ENCODE results near the gene TMCC1. TPM values are rescaled to one million over a fixed set of nuclear protein-coding genes. Genes with fewer than 3 reads are reported as not detected.

TMCC1 gene
- total and polyA plus RNA-seq, 11 donors, result 9.6 to 38.3 (median 22.6) TPM

GRCh38 chr3:129734449-129734848 is 159.1 kb downstream of the TMCC1 start:
- Histone ChIP-seq H3K9me3 (no peaks in the 10 kb centered on the region), H3K27ac (no peak overlapping the region), H3K36me3 (no peaks in the 10 kb centered on the region), H3K27me3 (no peaks in the 10 kb centered on the region), H3K4me3 (no peak overlapping the region), H3K4me1 (peaks cover 0 to 4% (median 0%) of the 10 kb centered on the region in 12 donors)
- DNase-seq (no peak), ATAC-seq (no peak)
- TF ChIP-seq CTCF (IDR thresholded peaks at IDR 0.05), result no peak
- intact Hi-C loops (cut with DNase I), result no loop called here
- 95 to 98% (median 96%) methylated on average over 2 of the region's 2 CpGs for WGBS, 4 donors

GRCh38 chr3:129732200-129732876 is 161.2 kb downstream of the TMCC1 start:
- Histone ChIP-seq H3K27ac (no peak overlapping the region), H3K27me3 (no peaks in the 10 kb centered on the region), H3K4me1 (peaks cover 0 to 4% (median 0%) of the 10 kb centered on the region in 12 donors), H3K9me3 (no peaks in the 10 kb centered on the region), H3K36me3 (no peaks in the 10 kb centered on the region), H3K4me3 (no peak overlapping the region)
- 88 to 100% (median 94%) methylated on average over 1 of the region's 1 CpG for WGBS, 4 donors
- intact Hi-C loops (cut with DNase I), result no loop called here
- no peak for TF ChIP-seq POLR2A (IDR thresholded peaks at IDR 0.05)
- TF ChIP-seq CTCF (IDR thresholded peaks at IDR 0.05), result no peak
- DNase-seq (no peak), ATAC-seq (no peak)

GRCh38 chr3:129727707-129728106 is 165.8 kb downstream of the TMCC1 start:
- TF ChIP-seq POLR2A (IDR thresholded peaks at IDR 0.05) (no peak), CTCF (IDR thresholded peaks at IDR 0.05) (no peak)
- no peaks in the 10 kb centered on the region for H3K36me3 ChIP-seq
- no peak overlapping the region for H3K4me3 ChIP-seq
- H3K27ac ChIP-seq, result no peak overlapping the region
- DNase-seq, result no peak
- WGBS, 4 donors, result 54 to 84% (median 72%) methylated on average over 2 of the region's 2 CpGs
- peaks cover 0 to 20% (median 12%) of the 10 kb centered on the region in 12 donors for H3K4me1 ChIP-seq
- ATAC-seq, result no peak
- H3K9me3 ChIP-seq, result no peaks in the 10 kb centered on the region
- intact Hi-C loops (cut with DNase I), result no loop called here
- H3K27me3 ChIP-seq, result no peaks in the 10 kb centered on the region

- TF ChIP-seq POLR2A (IDR thresholded peaks at IDR 0.05) (no peak), CTCF (IDR thresholded peaks at IDR 0.05) (no peak)
- ATAC-seq (peak; percentile 90 to 94 (median 92)), DNase-seq (peak in 4 of 5 donors; percentile 24 to 66 (median 56))
- intact Hi-C loops (cut with DNase I), result no loop called here
- Histone ChIP-seq H3K27me3 (no peaks in the 10 kb centered on the region), H3K27ac (peak overlapping the region; percentile 9 to 64 (median 51)), H3K4me3 (peak overlapping the region in 8 of 12 donors; percentile 17 to 29 (median 26)), H3K4me1 (peaks cover 0 to 29% (median 15%) of the 10 kb centered on the region in 12 donors), H3K36me3 (no peaks in the 10 kb centered on the region), H3K9me3 (no peaks in the 10 kb centered on the region)
- whole genome bisulfite sequencing, 4 donors, result 41 to 44% (median 41%) methylated on average over 6 of the region's 6 CpGs
Observed at GRCh38 chr3:129723558-129724324, 169.8 kb downstream of the TMCC1 start.
